Stimulated activated CD8-positive, alpha-beta memory T cell treated with anti-CD3 and anti-CD28 coated beads, Interleukin-7, amount 100 ng/mL, for 24 hours (primary cell): ENCODE measurements around the gene DAB2.

Experiments
- DNase-seq: peaks from one replicate; pipeline ENCODE4 v3.0.0-alpha.2; 2020; ENCODE audit warnings: low read depth

The DAB2 gene

DNA sequence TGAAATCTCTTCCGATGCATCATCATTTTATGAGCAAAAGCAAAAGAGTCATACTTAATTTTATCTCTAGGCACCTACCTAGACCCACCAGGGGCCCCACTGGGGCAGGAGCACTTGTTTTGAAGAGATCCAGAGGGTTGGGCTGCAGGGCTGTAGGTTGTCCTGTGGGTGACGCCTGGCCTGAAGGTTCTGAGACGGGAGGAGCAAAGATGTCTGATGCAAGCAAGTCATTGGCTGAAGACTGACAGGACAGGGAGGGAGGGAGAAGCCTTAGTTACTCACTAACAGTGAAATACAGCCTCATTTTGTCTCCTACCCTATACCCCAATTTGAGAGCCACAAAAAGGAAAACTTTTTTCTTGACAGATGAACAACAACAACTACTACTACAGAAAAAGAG is 43.4 kb downstream of the DAB2 start:
- DNase-seq, result no peak

GRCh38 chr5:39379693-39380092 is 45.1 kb downstream of the DAB2 start:
- DNase-seq, result no peak

DNA sequence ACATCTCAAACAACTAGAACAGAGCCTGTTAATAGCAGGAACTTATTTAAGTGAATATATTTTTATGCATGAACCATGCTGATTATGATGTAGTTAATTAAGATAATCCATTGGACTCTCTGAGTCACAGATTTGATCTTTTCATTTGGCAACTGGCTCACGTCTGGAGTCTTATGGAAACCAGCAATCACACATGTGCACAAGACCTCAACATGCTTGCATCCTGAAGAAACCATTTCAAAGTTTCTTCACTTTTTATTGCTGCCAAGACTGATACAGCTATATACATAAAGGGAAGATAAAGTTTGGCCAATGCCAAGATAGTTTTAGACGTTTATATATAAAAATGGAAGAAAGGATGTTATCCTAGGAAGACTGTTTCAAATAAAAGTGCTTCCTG is 47.2 kb downstream of the DAB2 start:
- DNase-seq, result no peak

DNA sequence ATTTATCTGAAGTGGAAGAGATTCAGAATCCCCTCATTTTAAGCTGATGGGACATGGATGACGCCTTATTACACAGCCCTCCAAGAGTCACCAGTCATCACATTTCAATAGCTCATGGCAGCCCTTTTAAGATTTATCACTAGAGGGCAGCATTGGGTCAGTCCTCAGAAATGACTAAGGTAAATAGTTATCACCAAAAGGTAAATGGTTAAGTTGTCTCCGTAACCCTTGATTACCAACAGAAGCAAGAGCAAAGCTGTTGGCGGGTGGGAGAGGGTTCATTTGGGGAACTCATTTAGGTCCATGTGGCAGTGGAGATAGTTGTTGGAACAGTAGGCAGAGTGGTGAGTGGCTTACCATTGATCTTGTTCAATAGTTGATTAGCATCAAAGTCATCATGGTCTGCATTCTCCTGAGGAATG is 48.5 kb downstream of the DAB2 start:
- no peak for DNase-seq

- DNase-seq, result no peak
Measured at GRCh38 chr5:39373791-39374190, 51.0 kb downstream of the DAB2 start.

DNA sequence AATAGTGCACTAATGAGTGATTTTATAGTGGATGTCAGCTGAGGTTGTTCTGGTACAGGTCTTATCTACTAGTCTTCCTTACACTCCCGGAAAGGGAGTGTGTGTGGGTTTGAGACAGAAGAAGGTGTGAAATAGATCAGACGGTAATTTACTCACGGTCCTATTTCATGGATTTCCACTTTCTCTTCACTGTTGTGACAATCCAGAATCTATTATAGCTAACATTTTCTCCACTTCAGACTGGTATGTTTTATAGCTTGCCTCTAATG is 53.5 kb downstream of the DAB2 start:
- no peak for DNase-seq

GRCh38 chr5:39370555-39371366 is 54.0 kb downstream of the DAB2 start:
- DNase-seq, result no peak

DNA sequence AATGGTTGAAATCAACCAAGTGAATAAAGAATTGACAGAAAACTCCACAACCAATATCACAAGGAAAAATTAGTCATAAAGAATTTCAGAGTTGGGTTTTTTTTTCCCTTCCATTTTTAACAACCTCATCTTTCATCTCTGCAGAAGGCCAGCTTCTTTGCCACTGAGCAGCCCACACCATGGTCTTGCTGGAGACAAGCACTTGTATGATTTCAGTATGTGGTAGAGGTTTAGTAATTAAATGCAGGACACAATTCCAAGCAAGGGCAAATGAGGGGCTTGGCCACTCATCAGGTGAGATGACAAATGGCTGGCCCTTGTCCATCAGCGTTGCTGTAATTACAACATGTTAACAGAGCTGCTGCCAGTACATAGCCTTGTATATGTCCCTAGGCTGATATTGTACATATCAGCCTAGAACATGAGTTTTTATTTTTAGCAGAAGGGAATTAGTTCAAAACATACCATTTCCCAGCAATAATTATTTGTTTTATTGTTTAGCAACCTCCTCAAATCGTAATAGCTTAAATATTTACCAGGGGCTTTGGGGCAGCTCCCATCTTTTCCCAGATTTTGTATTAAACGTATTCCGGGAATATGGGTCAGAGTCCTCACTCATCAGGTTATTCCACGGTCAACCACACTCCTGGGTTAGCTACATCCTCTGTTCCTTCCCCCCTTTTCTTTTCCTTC is 55.5 kb downstream of the DAB2 start:
- DNase-seq, result no peak

DNA sequence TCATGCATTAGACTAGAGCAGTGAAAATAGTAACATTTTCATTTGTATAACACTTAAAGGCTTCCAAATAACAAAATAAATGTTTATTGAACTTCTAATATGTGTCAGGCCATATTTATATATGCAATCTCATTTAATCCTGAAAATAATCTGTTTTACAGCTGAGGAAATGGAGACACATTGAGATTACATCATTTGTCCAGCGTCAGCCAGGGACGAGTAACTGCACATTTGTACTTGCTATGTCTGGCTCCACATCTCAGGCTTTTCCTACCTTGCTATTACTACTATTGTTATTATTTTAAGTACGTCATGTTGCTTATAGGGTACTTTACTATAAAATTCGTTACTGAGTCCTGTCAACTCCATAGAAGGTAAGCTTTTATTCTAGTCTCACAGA is 56.7 kb downstream of the DAB2 start:
- DNase-seq, result no peak

DNA sequence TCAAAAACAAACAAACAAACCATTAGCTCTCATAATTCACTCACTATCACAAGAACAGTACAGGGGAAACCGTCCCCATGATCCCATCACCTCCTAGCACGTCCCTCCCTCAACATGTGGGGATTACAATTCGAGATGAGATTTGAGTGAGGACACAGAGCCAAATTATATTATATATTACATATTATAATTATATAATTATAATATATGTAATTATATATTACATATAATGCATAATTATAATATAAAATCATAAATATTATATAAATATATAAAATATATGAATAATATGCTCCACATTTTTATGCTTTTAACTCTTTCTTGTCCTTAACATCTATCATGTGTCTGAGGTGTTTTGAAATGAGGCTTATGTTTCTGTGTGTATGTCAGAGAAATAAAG is 57.1 kb downstream of the DAB2 start:
- DNase-seq, result no peak

DNA sequence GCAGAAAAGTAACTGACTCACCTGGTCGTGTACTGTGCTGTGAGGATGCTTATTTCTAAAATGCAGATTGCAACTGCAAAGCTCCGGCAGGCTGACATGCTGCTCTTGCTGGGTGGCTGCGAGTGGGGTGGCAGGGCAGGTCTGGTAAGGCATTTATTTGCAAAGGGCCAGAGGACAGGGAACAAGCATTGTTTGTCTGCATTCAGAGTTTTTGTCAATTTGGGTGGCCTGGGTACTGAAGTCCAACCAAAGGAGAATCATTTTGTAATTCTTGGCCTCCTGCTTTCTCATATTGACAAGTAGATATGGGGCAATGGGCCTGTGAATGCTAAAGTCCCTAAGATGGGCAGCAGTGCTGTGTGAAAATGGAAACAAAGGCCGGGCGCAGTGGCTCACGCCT is 60.4 kb downstream of the DAB2 start, which contains the start of gene C9:
Gene C9 (minus strand): TSS at position 129 of the 400 bp plus-strand sequence. CDS start 31 bp downstream, at position 98.
- no peak for DNase-seq

GRCh38 chr5:39363217-39363616 is 61.6 kb downstream of the DAB2 start:
- DNase-seq, result no peak

- DNase-seq, result no peak
Measured at GRCh38 chr5:39362646-39363045, 62.1 kb downstream of the DAB2 start.

DNA sequence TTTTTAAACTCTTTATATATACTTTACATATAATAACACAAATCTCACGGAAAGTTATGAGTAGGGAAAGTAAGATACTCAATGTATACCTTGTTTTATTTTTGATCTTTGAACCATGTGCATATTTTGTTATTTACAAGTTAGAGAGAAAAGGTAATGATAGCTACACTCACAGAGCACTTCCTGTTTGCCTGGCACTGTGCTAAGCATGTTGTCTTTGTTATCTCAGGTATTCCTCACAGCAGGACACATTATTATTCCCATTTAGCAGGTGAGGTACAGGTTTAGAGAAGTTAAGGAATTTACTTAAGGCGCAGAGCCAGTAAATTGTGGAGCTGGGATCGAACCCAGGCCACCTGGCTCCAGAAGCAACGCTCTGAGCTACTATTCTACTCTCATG is 63.5 kb downstream of the DAB2 start:
- no peak for DNase-seq

DNA sequence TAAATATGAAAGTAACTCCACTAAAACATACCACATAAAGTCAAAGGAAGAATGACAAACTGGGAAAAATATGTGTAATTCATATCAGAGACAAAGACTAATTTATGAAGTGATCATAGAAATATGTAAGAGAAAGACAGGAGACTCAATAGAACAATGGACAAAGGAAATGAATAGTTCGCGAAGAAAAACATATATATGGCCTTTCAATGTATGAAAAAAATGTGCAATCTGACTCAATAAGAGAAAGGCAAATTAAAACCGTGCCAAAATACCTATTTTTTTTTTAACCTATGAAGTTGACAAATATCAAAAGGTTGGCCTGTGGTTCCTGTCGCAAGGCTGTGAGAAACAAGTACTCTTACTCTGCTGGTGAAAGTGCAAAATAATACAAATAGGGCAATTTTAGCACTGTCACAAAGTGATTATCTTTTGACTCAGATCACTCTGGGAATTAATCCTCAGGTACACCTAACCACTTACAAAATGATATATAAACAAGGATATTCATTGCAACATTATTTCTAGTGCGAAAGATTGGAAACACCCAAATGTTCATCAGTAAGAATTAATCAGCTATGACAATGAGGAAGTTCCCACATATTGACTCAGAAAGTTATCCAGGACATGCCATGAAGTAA is 64.2 kb downstream of the DAB2 start:
- no peak for DNase-seq

- no peak for DNase-seq
Measured at GRCh38 chr5:39356263-39356662, 68.5 kb downstream of the DAB2 start.

GRCh38 chr5:39355324-39355723 is 69.5 kb downstream of the DAB2 start:
- DNase-seq, result no peak

DNA sequence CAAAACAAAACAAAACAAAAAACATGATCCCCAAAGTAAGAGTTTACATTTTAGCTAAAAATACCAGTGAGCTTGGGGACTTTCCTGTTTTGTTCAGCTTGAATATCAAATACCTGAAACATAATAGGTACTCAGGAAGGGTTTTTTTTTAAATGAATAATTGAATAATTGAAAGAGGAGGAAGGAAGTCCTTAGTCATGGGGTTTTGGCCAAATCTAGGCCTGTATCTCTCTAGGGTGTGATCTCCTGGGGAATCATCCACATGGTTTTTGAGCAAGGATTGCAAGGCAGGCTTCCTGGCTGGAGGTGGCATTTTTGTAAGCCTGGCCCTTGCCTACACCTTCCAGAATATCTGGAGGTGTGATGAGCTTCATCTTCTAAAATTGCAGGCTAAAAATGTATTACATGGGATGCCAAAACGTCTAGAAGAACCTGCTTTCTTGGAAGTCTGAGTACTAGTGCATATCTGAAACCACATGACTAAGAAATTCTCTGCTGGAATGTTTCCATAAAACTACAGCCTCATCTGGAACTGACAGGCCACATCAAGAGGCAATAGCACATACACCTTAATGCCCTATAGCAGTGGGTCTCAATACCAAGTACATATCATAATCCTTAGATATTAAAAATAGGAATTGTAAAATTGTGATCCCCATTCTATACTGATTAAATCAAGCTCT is 70.9 kb downstream of the DAB2 start:
- DNase-seq, result no peak

GRCh38 chr5:39352951-39353350 is 71.8 kb downstream of the DAB2 start:
- no peak for DNase-seq

DNA sequence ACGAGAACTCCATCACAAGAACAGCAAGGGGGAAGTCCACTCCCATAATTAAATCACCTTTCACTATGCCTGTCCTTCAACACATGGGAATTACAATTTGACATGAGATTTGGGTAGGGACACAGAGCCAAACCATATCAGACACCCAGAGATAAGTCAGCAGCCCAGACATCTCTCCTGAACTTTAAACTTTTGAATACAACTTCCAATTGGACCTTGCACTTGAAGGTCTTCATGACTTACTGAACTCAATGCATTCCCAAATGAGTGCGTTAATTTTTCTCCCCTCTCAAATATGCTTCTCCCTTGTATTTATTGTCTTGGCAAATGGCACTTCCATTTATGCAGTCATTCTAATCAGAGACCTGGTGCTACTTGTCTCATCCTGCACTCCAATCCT is 72.6 kb downstream of the DAB2 start:
- no peak for DNase-seq

DNA sequence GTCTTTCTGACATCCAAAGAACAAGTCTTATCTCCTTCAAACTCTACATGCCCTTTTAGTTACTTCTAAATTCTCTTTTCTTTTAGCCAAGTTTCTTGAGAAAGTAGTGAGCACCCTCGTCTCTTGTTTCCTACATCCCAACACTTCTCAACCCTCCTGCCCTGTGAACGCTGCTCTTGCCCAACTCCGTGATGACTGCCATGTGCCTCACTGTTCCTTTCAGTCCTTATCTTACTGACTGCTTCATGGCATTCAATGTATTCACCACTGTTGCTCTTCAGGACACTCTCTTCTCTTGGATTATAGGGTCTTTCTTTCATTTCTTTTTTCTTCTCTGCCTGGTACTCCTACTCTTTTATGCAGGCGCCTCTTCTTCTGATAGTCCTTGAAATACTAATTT is 75.3 kb downstream of the DAB2 start:
- DNase-seq, result no peak

DNA sequence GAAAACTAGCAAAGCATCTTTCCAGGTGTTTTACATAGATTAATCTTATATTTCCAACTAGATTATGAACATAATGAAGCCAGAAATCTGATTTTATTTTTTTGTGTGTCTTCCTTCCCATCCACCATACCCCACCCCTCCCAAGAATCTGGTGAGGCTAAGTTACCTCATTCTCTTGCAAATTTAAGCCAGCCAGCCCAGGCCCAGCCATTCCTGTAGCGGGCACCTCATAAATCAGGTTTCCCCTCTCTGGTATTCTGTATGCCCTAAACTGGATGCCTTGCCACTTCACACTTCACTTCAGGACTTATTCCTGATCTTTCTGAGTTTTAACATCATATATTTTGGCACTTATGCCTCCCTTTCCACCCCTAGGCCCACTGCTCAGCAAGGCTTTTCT is 82.3 kb downstream of the DAB2 start:
- no peak for DNase-seq

- no peak for DNase-seq
Measured at GRCh38 chr5:39341896-39342295, 82.9 kb downstream of the DAB2 start.
